ENCODE measurements around the gene MEIS3.

The MEIS3 gene

GRCh38 chr19:47357788-47358680 lies 61.3 kb downstream of the MEIS3 start:
- H3K27ac Mint-ChIP-seq: no peak overlapping the region
- TF ChIP-seq CTCF (IDR thresholded peaks at IDR 0.05): no peak
- H3K4me1 Mint-ChIP-seq: no peaks in the 10 kb centered on the region
- peaks cover 87% of the 10 kb centered on the region for H3K36me3 Mint-ChIP-seq (ENCODE audit: low read depth)
- no peaks in the 10 kb centered on the region for H3K27me3 Mint-ChIP-seq (ENCODE audit: low read depth, poor library complexity)
- no peak for DNase-seq
- H3K9me3 Mint-ChIP-seq: no peaks in the 10 kb centered on the region
- no peak overlapping the region for H3K4me3 Mint-ChIP-seq

- Mint-ChIP-seq H3K9me3 (no peaks in the 10 kb centered on the region), H3K36me3 (ENCODE audit: low read depth) (peaks cover 93% of the 10 kb centered on the region), H3K27ac (no peak overlapping the region), H3K27me3 (ENCODE audit: low read depth, poor library complexity) (no peaks in the 10 kb centered on the region), H3K4me3 (no peak overlapping the region), H3K4me1 (peaks cover 1% of the 10 kb centered on the region)
- TF ChIP-seq CTCF (IDR thresholded peaks at IDR 0.05): no peak
- DNase-seq: no peak
These were observed 62.4 kb downstream of the MEIS3 start for GRCh38 chr19:47356900-47357299.

- Mint-ChIP-seq H3K4me3 (no peak overlapping the region), H3K27ac (no peak overlapping the region), H3K9me3 (peaks cover 4% of the 10 kb centered on the region), H3K4me1 (peaks cover 30% of the 10 kb centered on the region), H3K27me3 (ENCODE audit: low read depth, poor library complexity) (peaks cover 4% of the 10 kb centered on the region), H3K36me3 (ENCODE audit: low read depth) (peaks cover 87% of the 10 kb centered on the region)
- no peak for DNase-seq
- no peak for TF ChIP-seq CTCF (IDR thresholded peaks at IDR 0.05)
These were observed 66.0 kb downstream of the MEIS3 start for GRCh38 chr19:47353307-47353712.

Data from nephron progenitor cell (in vitro differentiated cells).